HG03565 (cell line): ENCODE data around the gene SLCO6A1.

Source experiments
- ATAC-seq: cut with Tn5 transposase; IDR thresholded peaks from one replicate; pipeline ENCODE4 v1.9.1; 2021; ENCODE audit warnings: mild to moderate bottlenecking, moderate library complexity; ENCODE audit not compliant: unreplicated experiment

Gene SLCO6A1

GRCh38 chr5:102481054-102481715 is 17.6 kb downstream of the SLCO6A1 start:
- no peak for ATAC-seq

GRCh38 chr5:102453716-102454115 is 45.1 kb downstream of the SLCO6A1 start:
- peak; percentile 96 for ATAC-seq

- ATAC-seq = no peak
Measured at GRCh38 chr5:102451082-102451481, 47.7 kb downstream of the SLCO6A1 start.

- no peak for ATAC-seq
Measured at GRCh38 chr5:102450313-102450990, 48.3 kb downstream of the SLCO6A1 start.

- no peak for ATAC-seq
Measured at GRCh38 chr5:102433473-102433872, 65.3 kb downstream of the SLCO6A1 start.

- no peak for ATAC-seq
Measured at GRCh38 chr5:102421647-102422046, 77.2 kb downstream of the SLCO6A1 start.

- ATAC-seq = no peak
Measured at GRCh38 chr5:102418531-102418930, 80.3 kb downstream of the SLCO6A1 start.

DNA sequence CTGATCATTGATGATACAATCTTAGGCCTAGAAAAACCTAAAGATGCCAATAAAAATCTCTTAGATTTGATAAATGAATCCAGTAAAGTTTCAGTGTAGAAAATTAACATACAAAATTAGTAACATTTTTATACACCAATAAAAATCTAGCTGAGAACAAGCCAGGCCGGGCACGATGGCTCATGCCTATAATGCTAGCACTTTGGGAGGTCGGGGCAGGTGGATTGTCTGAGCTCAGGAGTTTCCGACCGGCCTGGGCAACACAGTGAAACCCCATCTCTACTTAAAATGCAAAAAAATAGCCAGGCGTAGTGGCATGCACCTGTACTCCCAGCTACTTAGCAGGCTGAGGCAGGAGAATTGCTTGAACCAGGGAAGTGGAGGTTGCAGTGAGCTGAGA is 84.4 kb downstream of the SLCO6A1 start:
- no peak for ATAC-seq

GRCh38 chr5:102388235-102388634 is 110.6 kb downstream of the SLCO6A1 start:
- no peak for ATAC-seq

- ATAC-seq = no peak
Measured at GRCh38 chr5:102385365-102385764, 113.4 kb downstream of the SLCO6A1 start.

DNA sequence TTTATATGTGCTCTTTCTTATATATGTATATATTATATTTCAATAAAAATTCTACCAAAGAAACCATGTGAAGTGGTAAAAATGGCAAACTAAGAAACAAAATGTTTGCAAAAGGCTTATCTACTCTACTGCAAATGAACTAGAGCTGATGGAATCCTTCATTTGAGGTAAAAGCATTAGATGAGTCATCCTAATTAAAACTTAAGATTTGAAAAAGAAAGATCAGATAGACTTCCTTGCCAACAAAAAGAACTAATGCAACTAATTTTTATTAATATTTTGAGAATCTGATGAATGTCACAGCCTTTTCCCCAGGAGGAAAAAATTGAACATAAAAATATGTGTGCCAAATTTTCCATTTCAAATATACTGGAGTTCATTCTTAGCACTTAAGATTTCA is 118.6 kb downstream of the SLCO6A1 start:
- no peak for ATAC-seq

DNA sequence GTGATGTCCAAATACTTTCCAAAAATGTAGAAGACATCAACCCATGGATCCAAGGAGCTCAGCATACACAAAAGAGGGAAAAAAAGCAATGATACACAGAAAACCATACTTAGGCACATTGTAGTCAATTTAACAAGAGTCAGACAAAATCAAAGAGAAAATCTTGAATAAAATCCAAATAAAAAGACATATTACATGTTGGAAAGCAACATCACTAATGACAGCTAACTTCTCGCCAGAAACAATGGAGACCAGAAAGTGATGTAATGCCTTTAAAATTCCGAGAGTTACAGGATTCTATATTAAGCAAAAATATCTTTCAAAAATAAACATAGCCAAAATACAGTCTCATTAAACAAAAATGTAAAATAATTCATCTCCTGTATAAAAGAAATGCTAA is 122.9 kb downstream of the SLCO6A1 start:
- no peak for ATAC-seq

GRCh38 chr5:102375272-102375671 is 123.5 kb downstream of the SLCO6A1 start:
- ATAC-seq = no peak

GRCh38 chr5:102368392-102368791 is 130.4 kb downstream of the SLCO6A1 start:
- no peak for ATAC-seq

DNA sequence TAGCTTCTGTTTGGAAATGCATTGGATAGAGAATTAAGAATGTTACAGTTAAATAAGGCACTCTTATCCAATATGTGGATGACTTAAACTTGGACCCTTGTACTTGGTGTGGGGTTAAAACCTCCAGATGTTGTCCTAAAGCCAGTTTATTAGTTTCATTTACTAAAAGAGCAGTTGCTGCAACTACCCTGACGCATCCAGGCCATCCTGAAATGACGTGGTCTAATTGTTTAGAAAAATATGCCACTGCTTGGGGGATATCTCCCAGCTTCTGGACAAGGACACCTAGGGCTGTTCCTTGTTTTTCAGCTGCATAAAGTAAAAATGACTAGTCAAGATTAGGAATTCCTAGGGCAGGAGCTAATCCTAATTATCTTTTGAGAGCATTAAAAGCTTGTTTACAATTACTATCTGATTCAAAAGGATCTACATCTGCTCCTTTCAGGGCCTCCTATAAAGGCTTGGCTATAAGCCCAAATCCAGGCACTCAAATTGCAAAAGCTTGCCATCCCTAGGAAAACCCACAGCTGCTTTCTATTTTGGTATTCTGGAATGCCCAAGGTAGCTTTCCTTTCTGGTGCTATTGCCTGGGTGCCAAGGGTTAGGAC is 157.0 kb downstream of the SLCO6A1 start:
- no peak for ATAC-seq

- no peak for ATAC-seq
Measured at GRCh38 chr5:102324714-102325113, 174.1 kb downstream of the SLCO6A1 start.
